GM06990 (cell line): Measurements from ENCODE around the gene LIPC.

Source experiments
- DNase-seq: peaks from one replicate; pipeline ENCODE4 v3.0.0-alpha.2; 2011; ENCODE audit not compliant: insufficient read length; ENCODE audit errors: extremely low read depth
- H3K27me3 ChIP-seq: replicated peaks from 2 replicates; pipeline ENCODE4 v1.6.0; 2011; ENCODE audit warnings: low read length; ENCODE audit not compliant: control insufficient read depth, insufficient read depth
- H3K36me3 ChIP-seq: 2 replicates; pipeline ENCODE4 v1.5.1; 2011; ENCODE audit warnings: low read length; ENCODE audit not compliant: control insufficient read depth, insufficient read depth
- H3K4me3 ChIP-seq: replicated peaks from 2 replicates; pipeline ENCODE4 v1.5.1; 2011; ENCODE audit warnings: low read depth, mild to moderate bottlenecking, control low read depth, low read length
- TF ChIP-seq, protein P1 (sequence below): IDR thresholded peaks from 2 replicates; pipeline ENCODE4 v1.5.1; 2011; ENCODE audit warnings: low read length, control low read depth, mild to moderate bottlenecking, inconsistent platforms; ENCODE audit not compliant: insufficient read depth, poor library complexity, severe bottlenecking

Gene LIPC

DNA sequence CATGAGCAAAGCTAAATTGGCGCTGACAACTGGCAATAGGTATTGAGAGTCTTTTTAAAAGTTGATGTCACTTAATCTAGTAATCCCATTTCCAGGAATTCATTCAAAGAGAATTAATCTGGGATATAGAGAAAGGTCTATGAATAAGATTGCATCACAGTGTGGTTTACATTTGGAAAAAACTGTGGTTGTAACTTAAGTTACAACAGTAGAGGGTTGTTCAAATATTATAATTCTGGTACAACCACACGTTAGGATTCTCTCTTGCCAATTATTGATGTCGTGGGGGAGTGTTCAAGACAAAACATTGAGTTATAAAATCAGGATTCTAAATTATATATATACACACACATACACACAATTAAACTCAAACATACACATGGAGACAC lies 79.8 kb downstream of the LIPC start:
- no peak for DNase-seq
- Histone ChIP-seq H3K36me3 (no peaks in the 10 kb centered on the region), H3K27me3 (no peaks in the 10 kb centered on the region), H3K4me3 (no peak overlapping the region)
- TF ChIP-seq, protein P1, sequence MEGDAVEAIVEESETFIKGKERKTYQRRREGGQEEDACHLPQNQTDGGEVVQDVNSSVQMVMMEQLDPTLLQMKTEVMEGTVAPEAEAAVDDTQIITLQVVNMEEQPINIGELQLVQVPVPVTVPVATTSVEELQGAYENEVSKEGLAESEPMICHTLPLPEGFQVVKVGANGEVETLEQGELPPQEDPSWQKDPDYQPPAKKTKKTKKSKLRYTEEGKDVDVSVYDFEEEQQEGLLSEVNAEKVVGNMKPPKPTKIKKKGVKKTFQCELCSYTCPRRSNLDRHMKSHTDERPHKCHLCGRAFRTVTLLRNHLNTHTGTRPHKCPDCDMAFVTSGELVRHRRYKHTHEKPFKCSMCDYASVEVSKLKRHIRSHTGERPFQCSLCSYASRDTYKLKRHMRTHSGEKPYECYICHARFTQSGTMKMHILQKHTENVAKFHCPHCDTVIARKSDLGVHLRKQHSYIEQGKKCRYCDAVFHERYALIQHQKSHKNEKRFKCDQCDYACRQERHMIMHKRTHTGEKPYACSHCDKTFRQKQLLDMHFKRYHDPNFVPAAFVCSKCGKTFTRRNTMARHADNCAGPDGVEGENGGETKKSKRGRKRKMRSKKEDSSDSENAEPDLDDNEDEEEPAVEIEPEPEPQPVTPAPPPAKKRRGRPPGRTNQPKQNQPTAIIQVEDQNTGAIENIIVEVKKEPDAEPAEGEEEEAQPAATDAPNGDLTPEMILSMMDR: no peak

DNA sequence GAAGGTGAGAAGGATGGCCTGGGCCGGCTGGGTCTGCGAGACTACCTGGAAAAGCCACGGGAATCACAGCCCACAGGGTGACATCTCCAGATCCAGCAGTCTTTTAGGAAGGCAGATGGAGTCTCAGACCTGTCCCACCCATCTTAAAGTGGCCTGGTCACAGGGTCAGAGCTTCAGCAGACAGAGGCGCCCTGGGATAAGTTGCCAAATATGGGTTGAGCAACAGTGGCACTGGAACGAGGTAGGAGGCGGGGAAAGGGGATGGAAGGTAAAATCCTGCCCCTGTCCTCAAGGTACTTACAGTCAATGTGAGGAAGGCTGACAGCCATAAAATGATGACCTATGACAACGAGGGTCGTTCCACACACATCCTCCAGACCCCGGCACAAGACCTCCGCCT lies 80.7 kb downstream of the LIPC start:
- no peaks in the 10 kb centered on the region for H3K27me3 ChIP-seq
- no peak overlapping the region for H3K4me3 ChIP-seq
- no peak for DNase-seq

DNA sequence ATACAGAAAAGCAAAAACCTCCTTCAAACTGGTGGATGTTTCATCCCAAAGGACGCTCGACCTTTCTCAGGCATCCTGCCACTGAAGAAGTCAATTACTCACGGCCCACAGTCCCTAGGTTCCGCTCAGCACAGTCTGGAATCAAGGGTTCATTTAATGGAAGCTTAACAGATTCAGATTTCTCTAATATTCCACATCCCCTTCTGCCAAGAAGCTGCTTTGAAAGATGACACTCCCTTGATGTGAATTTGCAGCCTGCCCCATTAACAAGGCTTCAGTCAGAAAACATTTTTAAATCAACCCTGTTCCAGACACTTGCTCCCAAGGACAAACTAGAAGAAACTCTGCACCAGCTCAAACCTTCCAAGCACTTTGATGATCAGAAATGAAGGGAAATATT lies 81.2 kb downstream of the LIPC start:
- TF ChIP-seq, protein P1: no peak
- H3K36me3 ChIP-seq: no peaks in the 10 kb centered on the region
- no peak overlapping the region for H3K4me3 ChIP-seq
- DNase-seq: no peak
- H3K27me3 ChIP-seq: no peaks in the 10 kb centered on the region

More for the DNA sequence above, 80.7 kb downstream of the LIPC start:
- TF ChIP-seq, protein P1: no peak
- H3K36me3 ChIP-seq: no peaks in the 10 kb centered on the region

DNA sequence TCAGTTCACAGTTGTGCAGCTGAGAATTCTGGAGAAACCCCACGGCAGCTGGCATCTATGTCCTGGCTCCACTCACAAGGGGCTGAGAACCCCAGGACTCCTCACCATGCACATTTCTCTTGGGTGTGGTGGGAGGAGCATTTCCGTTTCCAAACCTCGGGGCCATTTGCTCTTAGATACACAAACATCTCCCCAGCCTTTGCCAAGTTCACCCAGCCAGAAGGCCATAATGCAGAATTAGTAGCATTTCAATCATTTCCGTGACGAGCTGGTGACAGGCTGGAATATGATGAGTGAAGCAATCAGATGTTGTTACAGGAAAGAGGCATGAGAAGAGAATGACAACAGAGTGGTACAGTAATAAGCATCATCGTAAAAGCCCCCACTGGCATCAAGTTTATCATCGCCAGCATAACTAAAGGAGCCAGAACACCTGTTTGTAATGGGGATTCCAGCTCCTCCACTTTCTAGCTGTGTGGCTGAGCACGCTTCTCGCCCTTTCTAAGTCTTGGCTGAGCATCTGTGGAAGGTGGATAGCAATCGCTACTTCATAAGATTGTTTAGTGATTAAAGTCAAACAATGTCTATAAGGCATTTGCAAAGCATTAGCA lies 82.0 kb downstream of the LIPC start:
- H3K4me3 ChIP-seq: no peak overlapping the region
- H3K36me3 ChIP-seq: no peaks in the 10 kb centered on the region
- TF ChIP-seq, protein P1: no peak
- no peak for DNase-seq
- H3K27me3 ChIP-seq: no peaks in the 10 kb centered on the region

DNA sequence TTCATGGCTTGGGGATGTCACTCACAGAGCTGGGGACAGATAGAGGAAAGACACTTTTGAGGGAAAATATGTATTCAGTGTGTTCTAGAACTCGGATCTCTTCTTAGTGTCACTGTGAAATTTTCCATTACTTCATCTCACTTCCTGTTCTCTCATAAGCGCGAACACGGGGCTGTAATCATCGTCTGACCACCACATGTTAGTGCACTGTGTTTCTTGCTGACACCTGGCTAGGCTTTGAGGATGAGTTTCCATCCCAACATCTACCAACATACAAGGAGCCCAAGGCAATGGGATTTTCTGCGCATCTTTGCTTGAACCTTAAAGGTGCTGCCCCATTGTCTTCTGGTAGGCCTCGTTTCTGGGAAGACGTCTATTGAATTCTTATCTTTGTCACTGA lies 84.0 kb downstream of the LIPC start:
- Histone ChIP-seq H3K27me3 (no peaks in the 10 kb centered on the region), H3K36me3 (no peaks in the 10 kb centered on the region), H3K4me3 (no peak overlapping the region)
- TF ChIP-seq, protein P1: no peak
- DNase-seq: peak; percentile 36

DNA sequence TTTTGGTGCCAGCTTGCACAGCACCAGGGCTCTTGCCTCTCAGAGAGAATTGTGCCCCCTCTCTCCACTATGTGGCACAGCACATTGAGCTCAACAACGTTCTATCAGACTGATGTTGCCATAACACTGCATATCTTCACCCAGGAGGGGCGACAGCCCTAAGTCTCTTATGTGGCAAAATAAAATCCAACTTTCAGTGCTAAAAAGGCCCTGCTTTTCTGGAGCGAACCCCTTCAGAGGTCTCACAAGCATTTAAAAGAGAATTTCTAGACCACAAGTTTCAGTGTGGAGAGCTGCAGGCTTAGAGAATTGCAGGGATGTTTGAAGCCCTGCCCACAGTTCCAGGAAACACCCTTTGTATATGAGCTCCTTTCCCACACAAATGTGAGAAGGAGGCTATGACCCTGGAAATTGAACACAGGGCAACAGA lies 85.5 kb downstream of the LIPC start:
- TF ChIP-seq, protein P1: peak; percentile 36
- no peaks in the 10 kb centered on the region for H3K36me3 ChIP-seq
- H3K4me3 ChIP-seq: no peak overlapping the region
- DNase-seq: no peak
- no peaks in the 10 kb centered on the region for H3K27me3 ChIP-seq
